Measurements from ENCODE around the gene HOXD12. TPM values are rescaled to one million over a fixed set of nuclear protein-coding genes. Genes with fewer than 3 reads are reported as not detected.

The HOXD12 gene
- total and polyA plus RNA-seq, 2 experiments from 2014 or later = not detected

DNA sequence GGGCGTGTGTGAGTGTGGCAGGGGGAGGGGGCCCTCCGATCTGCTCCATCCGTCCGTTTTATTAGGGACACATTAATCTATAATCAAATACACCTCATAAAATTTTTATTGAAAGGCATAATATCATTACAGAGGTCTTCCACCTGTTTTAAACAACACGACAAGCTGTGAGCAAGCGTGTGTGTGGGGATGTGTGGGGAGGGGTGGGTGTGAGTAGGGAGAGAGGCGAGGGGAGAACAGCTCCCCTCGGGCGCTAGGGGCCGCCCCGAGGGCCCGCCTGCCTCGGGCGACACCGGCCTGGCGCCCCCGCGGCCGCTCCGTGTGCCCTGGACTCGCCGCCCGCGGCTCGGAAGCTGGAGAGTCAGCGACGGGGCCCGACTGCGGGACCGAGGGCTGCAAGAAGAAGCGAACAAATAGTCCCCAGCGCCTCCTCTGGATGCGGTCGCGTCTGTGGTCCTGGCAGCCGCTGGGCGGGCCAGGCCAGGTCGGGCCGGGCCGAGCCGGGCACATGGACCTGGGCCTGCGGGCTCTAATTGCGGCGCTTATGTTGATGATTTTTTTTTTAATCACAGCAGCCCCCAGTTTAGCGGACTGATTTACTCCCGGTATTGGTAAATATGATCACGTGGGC lies 22.6 kb downstream of the HOXD12 start (continued):
- peak; percentile 12 for TF ChIP-seq EZH2phosphoT487 (IDR thresholded peaks at IDR 0.05; ENCODE audit: unreplicated experiment)

DNA sequence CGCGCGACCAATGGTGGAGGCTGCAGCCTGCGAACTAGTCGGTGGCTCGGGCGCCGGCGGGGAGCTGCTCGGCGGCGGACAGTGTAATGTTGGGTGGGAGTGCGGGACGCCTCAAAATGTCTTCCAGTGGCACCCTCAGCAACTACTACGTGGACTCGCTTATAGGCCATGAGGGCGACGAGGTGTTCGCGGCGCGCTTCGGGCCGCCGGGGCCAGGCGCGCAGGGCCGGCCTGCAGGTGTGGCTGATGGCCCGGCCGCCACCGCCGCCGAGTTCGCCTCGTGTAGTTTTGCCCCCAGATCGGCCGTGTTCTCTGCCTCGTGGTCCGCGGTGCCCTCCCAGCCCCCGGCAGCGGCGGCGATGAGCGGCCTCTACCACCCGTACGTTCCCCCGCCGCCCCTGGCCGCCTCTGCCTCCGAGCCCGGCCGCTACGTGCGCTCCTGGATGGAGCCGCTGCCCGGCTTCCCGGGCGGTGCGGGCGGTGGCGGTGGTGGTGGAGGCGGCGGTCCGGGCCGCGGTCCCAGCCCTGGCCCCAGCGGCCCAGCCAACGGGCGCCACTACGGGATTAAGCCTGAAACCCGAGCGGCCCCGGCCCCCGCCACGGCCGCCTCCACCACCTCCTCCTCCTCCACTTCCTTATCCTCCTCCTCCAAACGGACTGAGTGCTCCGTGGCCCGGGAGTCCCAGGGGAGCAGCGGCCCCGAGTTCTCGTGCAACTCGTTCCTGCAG lies 23.3 kb downstream of the HOXD12 start, which contains the start of gene HOXD9:
HOXD9 (plus strand) TSS at position 37 of the 728 bp plus-strand sequence; CDS start at position 87, 50 bp downstream.
- H3K4me1 Mint-ChIP-seq = peaks cover 14% of the 10 kb centered on the region
- Histone ChIP-seq H3F3A (replicated peaks; ENCODE audit: low read depth) (peaks cover 40% of the 10 kb centered on the region; the same call in 1 of the 2 replicates), H4K20me1 (replicated peaks; ENCODE audit: insufficient read depth) (peaks cover 31% of the 10 kb centered on the region), H3K4me2 (peak within 1 kb of the TSS; percentile 76), H3K9me2 (ENCODE audit: insufficient read depth) (no peaks in the 10 kb centered on the region), H3K4me1 (ENCODE audit: insufficient read depth) (peaks cover 13% of the 10 kb centered on the region), H2AFZ (peak within 1 kb of the TSS; percentile 66; the same call in 1 of the 2 replicates), H3K27ac (ENCODE audit: low read depth) (no peak within 1 kb of the TSS), H3K27me3 (ENCODE audit: insufficient read depth) (peaks cover 100% of the 10 kb centered on the region), H3K36me3 (ENCODE audit: insufficient read depth) (no peaks in the 10 kb centered on the region), H3K79me2 (replicated peaks; ENCODE audit: insufficient read depth) (no peaks in the 10 kb centered on the region), H3K4me3 (peak within 1 kb of the TSS; percentile 53)
- H3K27ac Mint-ChIP-seq = no peak within 1 kb of the TSS
- peaks cover 99% of the 10 kb centered on the region for H3K27me3 Mint-ChIP-seq (ENCODE audit: insufficient read depth, low read depth, poor library complexity)
- ATAC-seq = peak; percentile 51
- peak within 1 kb of the TSS; percentile 64 for H3K4me3 Mint-ChIP-seq
- TF ChIP-seq EZH2phosphoT487 (IDR thresholded peaks at IDR 0.05; ENCODE audit: unreplicated experiment) = peak; percentile 88
- TF ChIP-seq, protein P1, sequence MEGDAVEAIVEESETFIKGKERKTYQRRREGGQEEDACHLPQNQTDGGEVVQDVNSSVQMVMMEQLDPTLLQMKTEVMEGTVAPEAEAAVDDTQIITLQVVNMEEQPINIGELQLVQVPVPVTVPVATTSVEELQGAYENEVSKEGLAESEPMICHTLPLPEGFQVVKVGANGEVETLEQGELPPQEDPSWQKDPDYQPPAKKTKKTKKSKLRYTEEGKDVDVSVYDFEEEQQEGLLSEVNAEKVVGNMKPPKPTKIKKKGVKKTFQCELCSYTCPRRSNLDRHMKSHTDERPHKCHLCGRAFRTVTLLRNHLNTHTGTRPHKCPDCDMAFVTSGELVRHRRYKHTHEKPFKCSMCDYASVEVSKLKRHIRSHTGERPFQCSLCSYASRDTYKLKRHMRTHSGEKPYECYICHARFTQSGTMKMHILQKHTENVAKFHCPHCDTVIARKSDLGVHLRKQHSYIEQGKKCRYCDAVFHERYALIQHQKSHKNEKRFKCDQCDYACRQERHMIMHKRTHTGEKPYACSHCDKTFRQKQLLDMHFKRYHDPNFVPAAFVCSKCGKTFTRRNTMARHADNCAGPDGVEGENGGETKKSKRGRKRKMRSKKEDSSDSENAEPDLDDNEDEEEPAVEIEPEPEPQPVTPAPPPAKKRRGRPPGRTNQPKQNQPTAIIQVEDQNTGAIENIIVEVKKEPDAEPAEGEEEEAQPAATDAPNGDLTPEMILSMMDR (conservative IDR thresholded peaks at IDR 0.05; ENCODE audit: low read depth in 2 of 2) = no peak
- TF ChIP-seq ZNF331 (CRISPR knock-in tag; IDR thresholded peaks at IDR 0.05; ENCODE audit: low read depth) = no peak
- TF ChIP-seq, protein P2, sequence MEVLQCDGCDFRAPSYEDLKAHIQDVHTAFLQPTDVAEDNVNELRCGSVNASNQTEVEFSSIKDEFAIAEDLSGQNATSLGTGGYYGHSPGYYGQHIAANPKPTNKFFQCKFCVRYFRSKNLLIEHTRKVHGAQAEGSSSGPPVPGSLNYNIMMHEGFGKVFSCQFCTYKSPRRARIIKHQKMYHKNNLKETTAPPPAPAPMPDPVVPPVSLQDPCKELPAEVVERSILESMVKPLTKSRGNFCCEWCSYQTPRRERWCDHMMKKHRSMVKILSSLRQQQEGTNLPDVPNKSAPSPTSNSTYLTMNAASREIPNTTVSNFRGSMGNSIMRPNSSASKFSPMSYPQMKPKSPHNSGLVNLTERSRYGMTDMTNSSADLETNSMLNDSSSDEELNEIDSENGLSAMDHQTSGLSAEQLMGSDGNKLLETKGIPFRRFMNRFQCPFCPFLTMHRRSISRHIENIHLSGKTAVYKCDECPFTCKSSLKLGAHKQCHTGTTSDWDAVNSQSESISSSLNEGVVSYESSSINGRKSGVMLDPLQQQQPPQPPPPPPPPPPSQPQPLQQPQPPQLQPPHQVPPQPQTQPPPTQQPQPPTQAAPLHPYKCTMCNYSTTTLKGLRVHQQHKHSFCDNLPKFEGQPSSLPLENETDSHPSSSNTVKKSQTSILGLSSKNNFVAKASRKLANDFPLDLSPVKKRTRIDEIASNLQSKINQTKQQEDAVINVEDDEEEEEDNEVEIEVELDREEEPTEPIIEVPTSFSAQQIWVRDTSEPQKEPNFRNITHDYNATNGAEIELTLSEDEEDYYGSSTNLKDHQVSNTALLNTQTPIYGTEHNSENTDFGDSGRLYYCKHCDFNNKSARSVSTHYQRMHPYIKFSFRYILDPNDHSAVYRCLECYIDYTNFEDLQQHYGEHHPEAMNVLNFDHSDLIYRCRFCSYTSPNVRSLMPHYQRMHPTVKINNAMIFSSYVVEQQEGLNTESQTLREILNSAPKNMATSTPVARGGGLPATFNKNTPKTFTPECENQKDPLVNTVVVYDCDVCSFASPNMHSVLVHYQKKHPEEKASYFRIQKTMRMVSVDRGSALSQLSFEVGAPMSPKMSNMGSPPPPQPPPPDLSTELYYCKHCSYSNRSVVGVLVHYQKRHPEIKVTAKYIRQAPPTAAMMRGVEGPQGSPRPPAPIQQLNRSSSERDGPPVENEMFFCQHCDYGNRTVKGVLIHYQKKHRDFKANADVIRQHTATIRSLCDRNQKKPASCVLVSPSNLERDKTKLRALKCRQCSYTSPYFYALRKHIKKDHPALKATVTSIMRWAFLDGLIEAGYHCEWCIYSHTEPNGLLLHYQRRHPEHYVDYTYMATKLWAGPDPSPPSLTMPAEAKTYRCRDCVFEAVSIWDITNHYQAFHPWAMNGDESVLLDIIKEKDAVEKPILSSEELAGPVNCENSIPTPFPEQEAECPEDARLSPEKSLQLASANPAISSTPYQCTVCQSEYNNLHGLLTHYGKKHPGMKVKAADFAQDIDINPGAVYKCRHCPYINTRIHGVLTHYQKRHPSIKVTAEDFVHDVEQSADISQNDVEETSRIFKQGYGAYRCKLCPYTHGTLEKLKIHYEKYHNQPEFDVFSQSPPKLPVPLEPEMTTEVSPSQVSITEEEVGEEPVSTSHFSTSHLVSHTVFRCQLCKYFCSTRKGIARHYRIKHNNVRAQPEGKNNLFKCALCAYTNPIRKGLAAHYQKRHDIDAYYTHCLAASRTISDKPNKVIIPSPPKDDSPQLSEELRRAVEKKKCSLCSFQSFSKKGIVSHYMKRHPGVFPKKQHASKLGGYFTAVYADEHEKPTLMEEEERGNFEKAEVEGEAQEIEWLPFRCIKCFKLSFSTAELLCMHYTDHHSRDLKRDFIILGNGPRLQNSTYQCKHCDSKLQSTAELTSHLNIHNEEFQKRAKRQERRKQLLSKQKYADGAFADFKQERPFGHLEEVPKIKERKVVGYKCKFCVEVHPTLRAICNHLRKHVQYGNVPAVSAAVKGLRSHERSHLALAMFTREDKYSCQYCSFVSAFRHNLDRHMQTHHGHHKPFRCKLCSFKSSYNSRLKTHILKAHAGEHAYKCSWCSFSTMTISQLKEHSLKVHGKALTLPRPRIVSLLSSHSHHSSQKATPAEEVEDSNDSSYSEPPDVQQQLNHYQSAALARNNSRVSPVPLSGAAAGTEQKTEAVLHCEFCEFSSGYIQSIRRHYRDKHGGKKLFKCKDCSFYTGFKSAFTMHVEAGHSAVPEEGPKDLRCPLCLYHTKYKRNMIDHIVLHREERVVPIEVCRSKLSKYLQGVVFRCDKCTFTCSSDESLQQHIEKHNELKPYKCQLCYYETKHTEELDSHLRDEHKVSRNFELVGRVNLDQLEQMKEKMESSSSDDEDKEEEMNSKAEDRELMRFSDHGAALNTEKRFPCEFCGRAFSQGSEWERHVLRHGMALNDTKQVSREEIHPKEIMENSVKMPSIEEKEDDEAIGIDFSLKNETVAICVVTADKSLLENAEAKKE (CRISPR knock-in tag; IDR thresholded peaks at IDR 0.05) = no peak
- TF ChIP-seq EZH2 (IDR thresholded peaks at IDR 0.05; ENCODE audit: low read depth, unreplicated experiment) = peak; percentile 93
- TF ChIP-seq, protein P3, sequence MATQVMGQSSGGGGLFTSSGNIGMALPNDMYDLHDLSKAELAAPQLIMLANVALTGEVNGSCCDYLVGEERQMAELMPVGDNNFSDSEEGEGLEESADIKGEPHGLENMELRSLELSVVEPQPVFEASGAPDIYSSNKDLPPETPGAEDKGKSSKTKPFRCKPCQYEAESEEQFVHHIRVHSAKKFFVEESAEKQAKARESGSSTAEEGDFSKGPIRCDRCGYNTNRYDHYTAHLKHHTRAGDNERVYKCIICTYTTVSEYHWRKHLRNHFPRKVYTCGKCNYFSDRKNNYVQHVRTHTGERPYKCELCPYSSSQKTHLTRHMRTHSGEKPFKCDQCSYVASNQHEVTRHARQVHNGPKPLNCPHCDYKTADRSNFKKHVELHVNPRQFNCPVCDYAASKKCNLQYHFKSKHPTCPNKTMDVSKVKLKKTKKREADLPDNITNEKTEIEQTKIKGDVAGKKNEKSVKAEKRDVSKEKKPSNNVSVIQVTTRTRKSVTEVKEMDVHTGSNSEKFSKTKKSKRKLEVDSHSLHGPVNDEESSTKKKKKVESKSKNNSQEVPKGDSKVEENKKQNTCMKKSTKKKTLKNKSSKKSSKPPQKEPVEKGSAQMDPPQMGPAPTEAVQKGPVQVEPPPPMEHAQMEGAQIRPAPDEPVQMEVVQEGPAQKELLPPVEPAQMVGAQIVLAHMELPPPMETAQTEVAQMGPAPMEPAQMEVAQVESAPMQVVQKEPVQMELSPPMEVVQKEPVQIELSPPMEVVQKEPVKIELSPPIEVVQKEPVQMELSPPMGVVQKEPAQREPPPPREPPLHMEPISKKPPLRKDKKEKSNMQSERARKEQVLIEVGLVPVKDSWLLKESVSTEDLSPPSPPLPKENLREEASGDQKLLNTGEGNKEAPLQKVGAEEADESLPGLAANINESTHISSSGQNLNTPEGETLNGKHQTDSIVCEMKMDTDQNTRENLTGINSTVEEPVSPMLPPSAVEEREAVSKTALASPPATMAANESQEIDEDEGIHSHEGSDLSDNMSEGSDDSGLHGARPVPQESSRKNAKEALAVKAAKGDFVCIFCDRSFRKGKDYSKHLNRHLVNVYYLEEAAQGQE (IDR thresholded peaks at IDR 0.05; ENCODE audit: unreplicated experiment) = no peak
- no peak for TF ChIP-seq STAT1 (IDR thresholded peaks at IDR 0.05; ENCODE audit: unreplicated experiment)
- DNase-seq (ENCODE audit: low spot score) = no peak
- peaks cover 12% of the 10 kb centered on the region; the same call in 2 of the 3 replicates for H3K9me3 Mint-ChIP-seq
- H3K36me3 Mint-ChIP-seq (ENCODE audit: low read depth) = peaks cover 3% of the 10 kb centered on the region; the same call in 1 of the 3 replicates
